ENCODE measurements around the gene SMARCD1. TPM values are rescaled to one million over a fixed set of nuclear protein-coding genes. Genes with fewer than 3 reads are reported as not detected.
A peak's percentile ranks its signal among the peaks of the same experiment; 100 is the strongest.

Gene SMARCD1
- total and polyA plus RNA-seq, 2 experiments from 2014 or later: 27.9 to 33.4 TPM

GRCh38 chr12:50056639-50056976, 28.5 kb upstream of the SMARCD1 start:
- peak overlapping the region; percentile 95 for H3K4me2 ChIP-seq
- peaks cover 21% of the 10 kb centered on the region for H3K27me3 ChIP-seq
- no peaks in the 10 kb centered on the region for H3K9me3 ChIP-seq (ENCODE audit: low read depth)
- WGBS (ENCODE audit: low lambda C conversion rate, missing lambda C conversion rate): 26% methylated on average over 3 of the region's 3 CpGs
- no peak overlapping the region for H2AFZ ChIP-seq
- H4K20me1 ChIP-seq (ENCODE audit: insufficient read depth, poor library complexity, severe bottlenecking): no peaks in the 10 kb centered on the region
- no peak overlapping the region for H3K27ac ChIP-seq
- H3K36me3 ChIP-seq (replicated peaks; ENCODE audit: insufficient read depth, low read depth): no peaks in the 10 kb centered on the region
- no peaks in the 10 kb centered on the region for H3K9me2 ChIP-seq (replicated peaks; ENCODE audit: insufficient read depth)
- DNase-seq (ENCODE audit: low spot score): no peak
- H3K4me3 ChIP-seq: no peak overlapping the region
- H3K79me2 ChIP-seq: no peaks in the 10 kb centered on the region
- TF ChIP-seq CTCF (IDR thresholded peaks at IDR 0.05; ENCODE audit: poor library complexity) (no peak), EZH2 (IDR thresholded peaks at IDR 0.05; ENCODE audit: borderline replicate concordance) (no peak), EZH2phosphoT487 (IDR thresholded peaks at IDR 0.05; ENCODE audit: low read depth, severe bottlenecking, unreplicated experiment) (no peak)
- H3K4me1 ChIP-seq (ENCODE audit: insufficient read depth): no peaks in the 10 kb centered on the region

- no peak within 1 kb of the TSS for H3K27ac ChIP-seq
- H3K27me3 ChIP-seq: peaks cover 15% of the 10 kb centered on the region
- no peaks in the 10 kb centered on the region for H4K20me1 ChIP-seq (ENCODE audit: insufficient read depth, poor library complexity, severe bottlenecking)
- no peaks in the 10 kb centered on the region for H3K4me1 ChIP-seq (ENCODE audit: insufficient read depth)
- no peaks in the 10 kb centered on the region for H3K9me2 ChIP-seq (replicated peaks; ENCODE audit: insufficient read depth)
- 2% methylated on average over 43 of the region's 88 CpGs for WGBS (ENCODE audit: low lambda C conversion rate, missing lambda C conversion rate)
- peak; percentile 85 for DNase-seq (ENCODE audit: low spot score)
- peak within 1 kb of the TSS; percentile 72 for H3K4me3 ChIP-seq
- peak within 1 kb of the TSS; percentile 95 for H3K4me2 ChIP-seq
- TF ChIP-seq CTCF (IDR thresholded peaks at IDR 0.05; ENCODE audit: poor library complexity): no peak
- no peak for TF ChIP-seq EZH2phosphoT487 (IDR thresholded peaks at IDR 0.05; ENCODE audit: low read depth, severe bottlenecking, unreplicated experiment)
- no peak for TF ChIP-seq EZH2 (IDR thresholded peaks at IDR 0.05; ENCODE audit: borderline replicate concordance)
- H3K36me3 ChIP-seq (replicated peaks; ENCODE audit: insufficient read depth, low read depth): no peaks in the 10 kb centered on the region
- no peaks in the 10 kb centered on the region for H3K9me3 ChIP-seq (ENCODE audit: low read depth)
- peak within 1 kb of the TSS; percentile 64 for H2AFZ ChIP-seq
- H3K79me2 ChIP-seq: no peaks in the 10 kb centered on the region
Observed at GRCh38 chr12:50057000-50057841, 27.9 kb upstream of the SMARCD1 start, which contains the start of gene ASIC1. TSS of gene ASIC1 (plus strand) at chr12:50057596. CDS start at chr12:50058767, 1,171 bp downstream.

GRCh38 chr12:50057896-50058670, 27.1 kb upstream of the SMARCD1 start:
- Histone ChIP-seq H3K27me3 (peaks cover 10% of the 10 kb centered on the region), H3K79me2 (no peaks in the 10 kb centered on the region), H3K36me3 (replicated peaks; ENCODE audit: insufficient read depth, low read depth) (no peaks in the 10 kb centered on the region), H3K9me2 (replicated peaks; ENCODE audit: insufficient read depth) (no peaks in the 10 kb centered on the region), H3K9me3 (ENCODE audit: low read depth) (no peaks in the 10 kb centered on the region), H3K4me3 (peak overlapping the region; percentile 72), H3K4me1 (ENCODE audit: insufficient read depth) (no peaks in the 10 kb centered on the region), H3K27ac (no peak overlapping the region), H3K4me2 (peak overlapping the region; percentile 95), H2AFZ (peak overlapping the region; percentile 60), H4K20me1 (ENCODE audit: insufficient read depth, poor library complexity, severe bottlenecking) (no peaks in the 10 kb centered on the region)
- no peak for DNase-seq (ENCODE audit: low spot score)
- no peak for TF ChIP-seq EZH2phosphoT487 (IDR thresholded peaks at IDR 0.05; ENCODE audit: low read depth, severe bottlenecking, unreplicated experiment)
- no peak for TF ChIP-seq CTCF (IDR thresholded peaks at IDR 0.05; ENCODE audit: poor library complexity)
- TF ChIP-seq EZH2 (IDR thresholded peaks at IDR 0.05; ENCODE audit: borderline replicate concordance): no peak
- 31% methylated on average over 18 of the region's 30 CpGs for WGBS (ENCODE audit: low lambda C conversion rate, missing lambda C conversion rate)
